Stomach (tissue), 9 donors: Measurements from ENCODE around the gene NLGN1. TPM values are rescaled to one million over a fixed set of nuclear protein-coding genes. Genes with fewer than 3 reads are reported as not detected.

Source experiments
- DNase-seq, 2 donors: peaks; one replicate each; pipeline versions ENCODE4 v3.0.0 to v3.0.0-alpha.2; 2013 to 2019
- H3K27ac ChIP-seq, 5 donors: fragments of 200-600 bp in 4 of 5; sonication (generic) in 4 of 5; one replicate each; pipeline ENCODE4 v1.5.1; 2013 to 2019; ENCODE audit warnings: mild to moderate bottlenecking in 1 of 5, moderate library complexity in 1 of 5
- H3K27me3 ChIP-seq, 3 donors: fragments of 200-600 bp; sonication (generic); one replicate each; pipeline ENCODE4 v1.5.1; 2017 to 2019; ENCODE audit warnings: mixed run types in 1 of 3
- H3K36me3 ChIP-seq, 4 donors: fragments of 200-600 bp; sonication (generic); 1 replicate in 3 of 4; 2 replicates in 1 of 4; pipeline ENCODE4 v1.5.1; 2016 to 2019
- H3K4me1 ChIP-seq, 4 donors: fragments of 200-600 bp; sonication (generic); one replicate each; pipeline ENCODE4 v1.5.1; 2016 to 2019
- H3K4me3 ChIP-seq, 4 donors: fragments of 200-600 bp; sonication (generic) in 3 of 4; one replicate each; pipeline ENCODE4 v1.5.1; 2016 to 2019; ENCODE audit warnings: mild to moderate bottlenecking in 1 of 4
- H3K9me3 ChIP-seq, 4 donors: fragments of 200-600 bp; sonication (generic); one replicate each; pipeline ENCODE4 v1.5.1; 2016 to 2019
- CTCF ChIP-seq, 7 experiments: fragments of 450-650 bp in 4 of 7; fragments of 200-600 bp in 3 of 7; sonication (generic) in 3 of 7; IDR thresholded peaks; one replicate each; pipeline ENCODE4 v1.5.1; 2016 to 2019; ENCODE audit warnings: antibody characterized with exemption in 7 of 7, control low read depth in 2 of 7, mild to moderate bottlenecking in 1 of 7
- EP300 ChIP-seq: sonication (generic); formaldehyde crosslinking; IDR thresholded peaks from one replicate; pipeline ENCODE4 v1.6.1; 2017; ENCODE audit warnings: antibody characterized with exemption
- POLR2A ChIP-seq, 4 donors: fragments of 450-650 bp; IDR thresholded peaks; one replicate each; pipeline ENCODE4 v1.6.1; 2016; ENCODE audit warnings: antibody characterized with exemption in 4 of 4, control low read depth in 2 of 4, mild to moderate bottlenecking in 1 of 4, moderate library complexity in 1 of 4
- POLR2AphosphoS5 ChIP-seq, 3 donors: sonication (generic); formaldehyde crosslinking; IDR thresholded peaks; one replicate each; pipeline ENCODE4 v1.6.1; 2016; ENCODE audit warnings: antibody characterized with exemption in 3 of 3
- WGBS, 5 donors: extraction: QIAGEN DNeasy Blood & Tissue Kit in 3 of 5; methylation state at CpG; one replicate each; pipeline versions ENCODE4 v1.1.5 to v1.1.7; 2013 to 2018; 5-methylcytosine and 5-hydroxymethylcytosine counted together
- intact Hi-C: fragments of 100-400 bp; cut with DNase I; formaldehyde crosslinking; loops from one replicate; pipeline ENCODE4 v1.15.1; 2023; ENCODE audit warnings: low total_unique reads
- polyA plus RNA-seq, 3 donors: library from polyadenylated mRNA; stranded (reverse); fragments of 200-250 nt; gene quantifications; one replicate each; pipeline ENCODE4 v1.2.3, GENCODE V29; 2013
- total RNA-seq, 5 donors: library from RNA; depleted of rRNA; stranded (reverse); fragments of >200 nt; gene quantifications; one replicate each; pipeline versions ENCODE4 v1.1.0 to v1.2.3, GENCODE V29; 2014 to 2016
- donor health status: healthy with polysubstance abuse.
- donor health status: Bipolar disorder and iron deficiency.
- donor health status: healthy.

NLGN1 gene
- total and polyA plus RNA-seq, 8 donors, result 0.15 to 45.2 (median 4.8) TPM; not detected in 1

GRCh38 chr3:173938616-173939015 is 541.1 kb downstream of the NLGN1 start:
- Histone ChIP-seq H3K27me3 (no peaks in the 10 kb centered on the region), H3K9me3 (no peaks in the 10 kb centered on the region), H3K36me3 (no peaks in the 10 kb centered on the region), H3K4me1 (peaks cover 0 to 6% (median 0%) of the 10 kb centered on the region in 4 donors), H3K27ac (no peak overlapping the region), H3K4me3 (no peak overlapping the region)
- DNase-seq, result peak in 1 of 2 donors; percentile 4
- intact Hi-C loops, result no loop called here
- no peak for TF ChIP-seq POLR2AphosphoS5 (IDR thresholded peaks at IDR 0.05)
- no peak for TF ChIP-seq EP300
- TF ChIP-seq CTCF (IDR thresholded peaks at IDR 0.05), result no peak
- TF ChIP-seq POLR2A (IDR thresholded peaks at IDR 0.05), result no peak
- WGBS, 5 donors, result 37 to 66% (median 46%) methylated on average over 2 of the region's 2 CpGs

- Histone ChIP-seq H3K4me1 (peaks cover 0 to 6% (median 0%) of the 10 kb centered on the region in 4 donors), H3K4me3 (no peak overlapping the region), H3K27ac (no peak overlapping the region), H3K36me3 (no peaks in the 10 kb centered on the region), H3K9me3 (no peaks in the 10 kb centered on the region), H3K27me3 (no peaks in the 10 kb centered on the region)
- TF ChIP-seq CTCF (IDR thresholded peaks at IDR 0.05), result no peak
- no peak for TF ChIP-seq EP300
- TF ChIP-seq POLR2AphosphoS5 (IDR thresholded peaks at IDR 0.05), result no peak
- no peak for TF ChIP-seq POLR2A (IDR thresholded peaks at IDR 0.05)
- intact Hi-C loops, result no loop called here
- DNase-seq, result no peak
- 44 to 59% (median 58%) methylated on average over 2 of the region's 2 CpGs for WGBS, 5 donors
Measured at GRCh38 chr3:173939331-173939730, 541.8 kb downstream of the NLGN1 start.

GRCh38 chr3:173943264-173943663 is 545.7 kb downstream of the NLGN1 start:
- peaks cover 0 to 5% (median 0%) of the 10 kb centered on the region in 4 donors for H3K4me1 ChIP-seq
- no peak overlapping the region for H3K4me3 ChIP-seq
- H3K27me3 ChIP-seq, result no peaks in the 10 kb centered on the region
- 69 to 85% (median 81%) methylated on average over 3 of the region's 3 CpGs for WGBS, 5 donors
- no peak for TF ChIP-seq CTCF (IDR thresholded peaks at IDR 0.05)
- no peak for TF ChIP-seq EP300
- no peak for TF ChIP-seq POLR2AphosphoS5 (IDR thresholded peaks at IDR 0.05)
- no peak for TF ChIP-seq POLR2A (IDR thresholded peaks at IDR 0.05)
- H3K9me3 ChIP-seq, result no peaks in the 10 kb centered on the region
- intact Hi-C loops, result no loop called here
- no peaks in the 10 kb centered on the region for H3K36me3 ChIP-seq
- no peak overlapping the region for H3K27ac ChIP-seq
- DNase-seq, result no peak

- no peak overlapping the region for H3K27ac ChIP-seq
- DNase-seq, result no peak
- H3K4me1 ChIP-seq, result no peaks in the 10 kb centered on the region
- 73 to 90% (median 88%) methylated on average over 1 of the region's 1 CpG for WGBS, 5 donors
- no peaks in the 10 kb centered on the region for H3K27me3 ChIP-seq
- TF ChIP-seq CTCF (IDR thresholded peaks at IDR 0.05) (no peak), POLR2AphosphoS5 (IDR thresholded peaks at IDR 0.05) (no peak), EP300 (no peak), POLR2A (IDR thresholded peaks at IDR 0.05) (no peak)
- no peak overlapping the region for H3K4me3 ChIP-seq
- H3K36me3 ChIP-seq, result no peaks in the 10 kb centered on the region
- no peaks in the 10 kb centered on the region for H3K9me3 ChIP-seq
- intact Hi-C loops, result no loop called here
Measured at GRCh38 chr3:173945170-173945569, 547.6 kb downstream of the NLGN1 start.
